Activated CD4-positive, alpha-beta memory T cell treated with anti-CD3 and anti-CD28 coated beads for 36 hours (primary cell): Measurements from ENCODE around the gene ANKRD63. TPM values are rescaled to one million over a fixed set of nuclear protein-coding genes. Genes with fewer than 3 reads are reported as not detected.

Experiments used
- CTCF ChIA-PET: fragments of 350-600 bp; sonication (Branson Sonifier 250); formaldehyde crosslinking; loops from one replicate; lab custom pipeline; 2021; ENCODE audit warnings: antibody characterized with exemption, inconsistent platforms; lab: Charles Lee
- POLR2A ChIA-PET: fragments of 350-600 bp; sonication (Branson Sonifier 250); formaldehyde crosslinking; loops from one replicate; lab custom pipeline; 2021; ENCODE audit warnings: antibody characterized with exemption; lab: Charles Lee
- DNase-seq: peaks from one replicate; pipeline ENCODE4 v3.0.0-alpha.2; 2020
- H3K27ac Mint-ChIP-seq: one replicate; pipeline ENCODE4 v1.8.0; 2021; ENCODE audit warnings: mixed read lengths
- H3K27me3 Mint-ChIP-seq: one replicate; pipeline ENCODE4 v1.8.0; 2021; ENCODE audit warnings: mixed read lengths
- H3K36me3 Mint-ChIP-seq: one replicate; pipeline ENCODE4 v1.8.0; 2021; ENCODE audit warnings: mixed read lengths
- H3K4me1 Mint-ChIP-seq: one replicate; pipeline ENCODE4 v1.8.0; 2021; ENCODE audit warnings: low read depth, mixed read lengths
- H3K4me3 Mint-ChIP-seq: one replicate; pipeline ENCODE4 v1.8.0; 2021; ENCODE audit warnings: mild to moderate bottlenecking, mixed read lengths
- H3K9me3 Mint-ChIP-seq: one replicate; pipeline ENCODE4 v1.8.0; 2021; ENCODE audit warnings: mixed read lengths
- intact Hi-C: fragments of 100-400 bp; cut with micrococcal nuclease; formaldehyde crosslinking; loops from one replicate; pipeline ENCODE4 v1.15.1; 2023
- total RNA-seq, 2 experiments: library from RNA; stranded (reverse); gene quantifications; one replicate each; pipeline ENCODE4 v1.2.3, GENCODE V29; 2021

The ANKRD63 gene
- total RNA-seq, 2 experiments from 2014 or later: not detected

DNA sequence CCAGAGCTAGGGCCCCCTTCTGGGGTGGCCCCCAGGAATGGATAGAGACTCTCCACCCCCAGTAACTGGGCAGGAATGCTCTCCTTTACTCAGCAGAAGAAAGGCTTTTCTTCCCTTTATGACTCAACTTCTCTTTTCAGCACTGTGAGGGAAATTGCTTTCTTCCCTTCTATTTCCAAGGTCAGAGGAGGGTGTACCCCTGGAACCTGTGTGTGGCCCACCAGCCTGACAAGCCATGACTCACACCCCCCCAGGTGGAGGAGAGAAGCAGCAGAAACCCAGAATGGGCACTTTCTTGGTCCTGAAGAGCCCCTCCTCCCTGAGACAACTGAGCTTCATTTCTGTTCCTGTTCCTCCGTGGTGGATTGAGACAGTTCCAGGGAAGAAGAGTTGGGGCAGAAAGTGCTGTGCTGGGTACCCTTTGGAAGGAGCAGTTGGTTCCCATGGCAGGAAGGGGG lies 2.7 kb upstream of the ANKRD63 start:
- intact Hi-C loops: no loop called here
- no peak for DNase-seq
- Mint-ChIP-seq H3K27ac (no peak overlapping the region), H3K27me3 (peaks cover 7% of the 10 kb centered on the region), H3K9me3 (no peaks in the 10 kb centered on the region), H3K4me3 (no peak overlapping the region), H3K4me1 (peaks cover 5% of the 10 kb centered on the region), H3K36me3 (no peaks in the 10 kb centered on the region)
- ChIA-PET POLR2A (interaction anchor here (0.8 kb wide), 1 partner anchor 23 kb away, joined by 3 read pairs; the partner anchor contains the start of gene PLCB2), CTCF (interaction anchor here (0.9 to 2.5 kb wide), 4 partner anchors 10 to 51 kb away, joined by 3 to 11 read pairs (median 8); no protein-coding TSS in a partner anchor)

DNA sequence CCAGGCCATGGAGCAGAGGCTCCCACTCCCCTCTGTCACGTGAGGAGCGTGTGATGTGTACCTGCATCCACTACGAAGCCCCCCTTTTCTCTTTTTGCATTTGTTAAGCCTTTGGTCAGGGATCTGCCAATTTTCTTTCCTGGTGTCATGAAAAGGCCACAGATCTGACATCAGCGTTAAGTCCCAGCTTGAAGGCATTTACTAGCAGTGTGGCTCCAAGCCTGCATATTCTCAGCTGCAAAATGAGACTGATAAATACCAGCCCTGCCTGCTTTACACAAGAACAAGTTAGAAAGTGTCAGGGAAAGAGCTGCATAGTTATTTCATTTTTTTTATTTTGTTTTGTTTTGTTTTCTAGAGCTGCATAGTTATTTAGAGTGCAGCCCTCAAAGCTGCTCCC lies 2.3 kb upstream of the ANKRD63 start:
- ChIA-PET CTCF (interaction anchor here (0.9 to 2.5 kb wide), 4 partner anchors 9 to 52 kb away, joined by 3 to 11 read pairs (median 8); no protein-coding TSS in a partner anchor), POLR2A (interaction anchor here (0.8 kb wide), 1 partner anchor 23 kb away, joined by 3 read pairs; the partner anchor contains the start of gene PLCB2)
- Mint-ChIP-seq H3K27me3 (peaks cover 11% of the 10 kb centered on the region), H3K27ac (no peak overlapping the region), H3K4me3 (no peak overlapping the region), H3K4me1 (peaks cover 5% of the 10 kb centered on the region), H3K36me3 (no peaks in the 10 kb centered on the region), H3K9me3 (no peaks in the 10 kb centered on the region)
- intact Hi-C loops: no loop called here
- no peak for DNase-seq

DNA sequence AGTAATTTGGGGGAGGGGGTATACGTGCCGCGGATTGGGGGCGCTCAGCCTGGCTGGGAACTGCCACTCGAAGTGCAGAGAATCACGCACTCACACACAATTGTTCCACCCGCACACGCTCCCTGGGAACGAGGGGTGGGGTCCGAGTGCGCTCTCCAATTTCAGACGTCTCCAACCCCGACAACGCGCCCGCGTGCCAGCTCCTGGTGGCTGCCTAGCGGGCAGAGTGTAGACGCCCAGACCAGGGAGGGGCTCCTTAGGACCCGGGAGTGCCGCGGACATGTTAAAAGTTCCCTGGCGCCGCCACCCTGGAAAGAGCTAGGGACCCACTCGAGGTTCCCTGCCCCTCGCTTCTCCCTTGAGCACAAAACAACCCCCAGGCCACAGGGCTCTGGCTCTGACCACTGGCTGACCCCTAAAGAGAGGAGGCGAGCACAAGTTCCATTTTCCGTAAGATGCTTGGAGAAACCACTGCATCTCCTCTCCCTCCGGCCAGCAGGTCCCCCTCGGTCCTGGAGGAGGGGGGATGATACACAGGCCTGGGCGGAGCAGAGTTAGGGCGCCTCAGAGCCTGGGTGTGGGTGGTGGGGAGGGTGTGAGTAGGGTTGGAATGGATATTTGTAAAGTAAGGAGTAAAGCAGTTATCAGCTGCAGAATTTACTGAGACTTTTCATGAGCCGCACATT lies 894 bp upstream of the ANKRD63 start:
- CTCF ChIA-PET: interaction anchor here (1.1 to 3.5 kb wide), 4 partner anchors 25 to 54 kb away, joined by 7 to 22 read pairs (median 10); partner anchors contain the start of genes INAFM2 and PLCB2
- Mint-ChIP-seq H3K27ac (no peak overlapping the region), H3K9me3 (no peaks in the 10 kb centered on the region), H3K27me3 (peaks cover 19% of the 10 kb centered on the region), H3K36me3 (no peaks in the 10 kb centered on the region), H3K4me3 (no peak overlapping the region), H3K4me1 (peaks cover 9% of the 10 kb centered on the region)
- DNase-seq: no peak
- intact Hi-C loops: loop anchor here (5.0 kb wide), 2 partner anchors 39 to 139 kb away; partner anchors contain the start of gene INAFM2
- POLR2A ChIA-PET: interaction anchor here (1.0 kb wide), 1 partner anchor 24 kb away, joined by 3 read pairs; the partner anchor contains the start of gene PLCB2

DNA sequence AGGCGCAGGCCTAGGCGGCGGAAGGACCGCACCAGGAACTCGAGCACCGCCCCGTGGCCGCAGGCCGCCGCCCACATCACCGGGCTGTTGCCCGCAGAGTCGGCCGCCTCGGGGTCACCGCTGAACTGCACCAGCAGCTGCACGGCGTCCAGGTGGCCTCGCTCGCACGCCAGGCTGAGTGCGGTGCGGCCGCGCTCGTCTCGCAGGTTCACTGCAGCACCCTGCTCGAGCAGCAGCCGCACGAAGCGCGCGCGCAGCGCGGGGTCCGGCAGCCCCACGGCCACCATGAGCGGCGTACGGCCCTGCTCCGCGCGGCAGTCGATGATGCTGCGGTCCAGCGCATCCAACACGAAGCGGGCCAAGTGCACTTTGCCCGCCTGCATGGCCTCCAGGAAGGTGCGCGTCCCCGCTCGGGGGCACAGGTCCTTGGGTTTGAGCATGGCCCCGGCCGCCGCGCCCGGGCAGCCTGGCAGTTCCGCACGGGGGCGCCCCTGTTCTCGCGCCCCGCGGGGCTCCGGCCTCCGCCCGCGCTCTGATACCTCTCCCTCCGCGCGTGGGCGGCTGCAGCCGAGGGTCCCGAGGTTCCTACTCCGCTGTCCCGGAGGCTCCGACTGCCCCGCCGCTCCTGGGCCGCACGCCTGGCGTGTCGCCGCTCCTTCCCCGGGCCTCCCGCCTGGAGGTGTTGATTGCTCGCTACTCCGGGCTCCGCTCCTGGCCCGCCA lies 556 bp downstream of the ANKRD63 start:
- DNase-seq: peak; percentile 57
- H3K36me3 Mint-ChIP-seq: no peaks in the 10 kb centered on the region
- no peaks in the 10 kb centered on the region for H3K9me3 Mint-ChIP-seq
- peaks cover 30% of the 10 kb centered on the region for H3K27me3 Mint-ChIP-seq
- ChIA-PET POLR2A (no interaction called here), CTCF (interaction anchor here (0.9 to 6.9 kb wide), 7 partner anchors 9 to 74 kb away, joined by 3 to 248 read pairs (median 9); partner anchors contain the start of genes CCDC9B, INAFM2, PAK6 and PLCB2)
- H3K4me1 Mint-ChIP-seq: peaks cover 9% of the 10 kb centered on the region
- no peak overlapping the region for H3K27ac Mint-ChIP-seq
- peak overlapping the region; percentile 26 for H3K4me3 Mint-ChIP-seq
- intact Hi-C loops: loop anchor here (5.0 kb wide), 2 partner anchors 40 to 140 kb away; partner anchors contain the start of gene INAFM2

DNA sequence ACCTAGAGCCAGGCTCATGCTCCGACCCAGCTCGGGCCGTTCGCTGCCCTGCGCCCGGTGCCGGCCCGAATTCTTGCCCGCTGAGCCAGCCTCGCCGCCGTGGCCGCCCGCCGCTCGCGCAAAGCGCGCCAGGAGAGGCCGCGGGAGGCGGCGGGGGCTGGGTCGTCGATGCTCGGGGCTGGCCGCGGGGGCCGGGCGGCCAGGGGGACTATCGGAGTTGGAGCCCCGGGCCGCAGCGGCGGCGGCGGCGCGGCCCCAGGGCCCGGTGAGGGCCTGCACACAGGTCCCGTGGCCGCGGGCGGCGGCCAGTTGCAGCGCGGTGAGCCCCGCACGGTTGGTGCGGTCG lies 1.1 kb downstream of the ANKRD63 start:
- POLR2A ChIA-PET: no interaction called here
- CTCF ChIA-PET: interaction anchor here (1.4 to 6.9 kb wide), 3 partner anchors 9 to 57 kb away, joined by 4 to 248 read pairs (median 22); partner anchors contain the start of genes CCDC9B and PLCB2
- H3K36me3 Mint-ChIP-seq: no peaks in the 10 kb centered on the region

DNA sequence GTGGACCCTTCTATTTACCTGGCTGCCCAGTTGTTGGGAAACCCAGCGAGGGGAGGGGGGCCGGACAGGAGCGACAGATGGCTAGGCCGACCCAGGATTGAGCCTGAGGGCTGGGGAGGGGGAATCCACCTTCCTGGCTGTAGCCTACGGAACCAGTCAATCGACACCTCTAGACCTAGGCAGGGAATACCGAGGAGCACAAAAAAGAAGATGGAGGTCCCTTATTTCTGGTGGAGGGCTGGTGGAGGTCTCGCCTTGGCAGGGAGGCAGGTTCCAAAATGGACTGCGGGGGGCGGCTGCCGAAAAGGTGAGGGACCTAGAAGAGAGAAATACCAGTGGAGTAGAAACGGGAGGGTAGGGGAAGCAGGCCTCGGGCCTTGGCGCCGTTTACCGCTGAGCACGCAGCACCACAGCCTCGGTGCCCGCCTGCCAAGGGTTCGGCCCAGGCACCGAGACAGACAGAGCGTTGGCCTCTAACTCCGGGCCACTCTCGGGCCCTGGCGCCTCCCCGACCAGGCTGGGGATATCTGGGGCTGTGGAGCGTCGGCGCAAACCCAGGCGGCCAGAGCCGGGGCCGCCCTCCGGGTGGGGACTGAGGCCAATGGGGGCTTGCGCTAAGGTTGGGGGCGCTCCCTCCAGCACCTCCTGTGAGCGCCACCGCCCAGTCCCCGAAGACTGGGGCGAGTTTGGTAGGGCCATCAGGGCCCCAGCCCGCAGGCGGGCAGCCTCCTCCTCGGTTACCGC lies 1.6 kb downstream of the ANKRD63 start:
- no peak for DNase-seq
- H3K36me3 Mint-ChIP-seq: no peaks in the 10 kb centered on the region
- ChIA-PET CTCF (interaction anchor here (0.9 to 9.9 kb wide), 9 partner anchors 9 to 235 kb away, joined by 3 to 500 read pairs (median 46); partner anchors contain the start of genes CCDC9B, INAFM2 and PLCB2), POLR2A (no interaction called here)
- peak overlapping the region; percentile 41 for H3K4me3 Mint-ChIP-seq
- intact Hi-C loops: loop anchor here (5.0 kb wide), 2 partner anchors 41 to 141 kb away; partner anchors contain the start of gene INAFM2
- H3K27me3 Mint-ChIP-seq: peaks cover 31% of the 10 kb centered on the region
- H3K9me3 Mint-ChIP-seq: no peaks in the 10 kb centered on the region
- H3K4me1 Mint-ChIP-seq: peaks cover 9% of the 10 kb centered on the region
- no peak overlapping the region for H3K27ac Mint-ChIP-seq

More for the DNA sequence above, 1.1 kb downstream of the ANKRD63 start:
- H3K9me3 Mint-ChIP-seq: no peaks in the 10 kb centered on the region
- peaks cover 9% of the 10 kb centered on the region for H3K4me1 Mint-ChIP-seq
- no peak overlapping the region for H3K27ac Mint-ChIP-seq
- intact Hi-C loops: loop anchor here (5.0 kb wide), 2 partner anchors 41 to 141 kb away; partner anchors contain the start of gene INAFM2
- DNase-seq: no peak
- H3K27me3 Mint-ChIP-seq: peaks cover 31% of the 10 kb centered on the region
- H3K4me3 Mint-ChIP-seq: no peak overlapping the region

DNA sequence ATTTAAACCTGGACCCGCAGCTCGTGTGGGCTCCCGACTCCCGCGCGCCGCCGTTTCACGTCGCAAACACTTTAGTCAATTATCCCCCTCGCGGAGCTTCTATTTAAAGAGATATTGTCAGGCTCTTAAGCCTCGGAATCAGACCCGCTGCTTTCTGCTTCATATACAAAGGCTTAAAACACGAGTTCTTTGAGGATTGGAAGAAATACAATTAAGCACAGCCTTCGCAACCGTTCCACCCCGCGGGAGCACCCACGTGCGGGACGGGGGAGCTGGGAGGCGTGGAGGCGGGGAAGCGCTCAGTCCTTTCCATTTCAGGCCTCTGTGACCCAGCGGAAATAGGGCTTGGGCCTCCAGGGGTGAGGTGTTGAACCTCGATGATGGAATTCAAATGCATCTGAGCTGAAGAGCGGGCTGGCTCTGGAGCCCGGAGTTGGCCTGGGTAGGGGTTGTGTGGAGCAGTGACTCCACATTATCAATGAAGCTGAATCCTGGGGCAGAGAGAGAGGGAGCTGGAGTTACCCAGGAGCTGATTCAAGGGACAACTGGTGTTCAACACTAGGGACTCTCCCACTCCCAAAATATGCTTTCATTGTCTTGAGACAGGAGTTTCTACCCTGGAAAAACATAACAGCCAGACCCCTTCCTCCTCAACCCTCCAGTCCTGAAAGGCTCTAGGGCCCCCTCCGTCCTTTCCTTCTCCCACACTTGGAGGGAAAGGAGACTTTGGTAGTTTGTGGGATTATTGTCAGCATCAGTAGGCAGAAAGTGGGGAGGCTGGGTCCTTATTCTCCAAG lies 2.4 kb downstream of the ANKRD63 start:
- POLR2A ChIA-PET: no interaction called here
- H3K27ac Mint-ChIP-seq: no peak overlapping the region
- no peak overlapping the region for H3K4me3 Mint-ChIP-seq
- no peaks in the 10 kb centered on the region for H3K9me3 Mint-ChIP-seq
- no peak for DNase-seq
- peaks cover 8% of the 10 kb centered on the region for H3K4me1 Mint-ChIP-seq
- intact Hi-C loops: loop anchor here (5.0 kb wide), 2 partner anchors 42 to 142 kb away; partner anchors contain the start of gene INAFM2
- no peaks in the 10 kb centered on the region for H3K36me3 Mint-ChIP-seq
- peaks cover 35% of the 10 kb centered on the region for H3K27me3 Mint-ChIP-seq
- CTCF ChIA-PET: interaction anchor here (0.7 to 9.9 kb wide), 15 partner anchors 10 to 264 kb away, joined by 3 to 500 read pairs (median 13); partner anchors contain the start of genes CCDC9B, INAFM2, PAK6 and PLCB2

DNA sequence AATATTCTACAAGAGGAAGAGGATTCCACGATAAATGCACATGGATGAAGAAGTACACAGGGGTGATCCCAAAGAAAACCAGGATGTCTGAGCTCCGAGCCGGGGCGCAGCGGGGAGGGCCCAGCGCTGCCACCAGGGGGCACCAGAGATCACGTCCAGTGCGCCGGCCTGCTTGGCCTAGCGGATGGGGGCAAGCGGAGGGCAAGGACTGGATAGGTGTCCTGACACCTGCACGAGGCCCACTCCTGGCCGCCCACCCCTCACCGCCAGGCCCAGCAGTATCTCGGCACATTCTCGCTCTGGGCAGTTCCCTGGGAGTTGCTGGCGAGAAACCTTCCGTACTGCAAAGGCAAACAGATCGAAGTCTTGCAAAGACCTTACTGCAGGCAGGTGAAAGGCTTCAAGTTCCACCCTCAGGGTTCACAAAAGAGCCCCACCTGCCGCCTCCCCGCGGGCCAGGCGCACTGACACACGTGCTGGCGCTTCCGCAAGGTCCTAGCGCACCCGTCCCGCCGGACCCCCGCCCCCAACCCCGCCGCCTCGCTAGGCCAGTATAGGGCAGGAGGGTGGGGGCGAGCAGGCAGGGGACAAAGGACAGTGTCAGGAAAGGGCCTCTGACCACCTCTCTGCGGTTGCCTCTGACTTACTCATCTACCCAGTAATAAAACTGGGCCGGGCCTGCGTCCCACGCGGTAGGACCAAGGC lies 3.3 kb downstream of the ANKRD63 start:
- Mint-ChIP-seq H3K4me1 (peaks cover 10% of the 10 kb centered on the region), H3K36me3 (no peaks in the 10 kb centered on the region), H3K4me3 (no peak overlapping the region), H3K9me3 (no peaks in the 10 kb centered on the region), H3K27me3 (peaks cover 38% of the 10 kb centered on the region), H3K27ac (no peak overlapping the region)
- ChIA-PET POLR2A (no interaction called here), CTCF (interaction anchor here (0.6 to 9.9 kb wide), 56 partner anchors 9 to 494 kb away, joined by 3 to 500 read pairs (median 4); partner anchors contain the start of genes CCDC9B, INAFM2, KNSTRN and PAK6)
- peak; percentile 76 for DNase-seq
- intact Hi-C loops: loop anchor here (1.0 to 10.0 kb wide), 6 partner anchors 31 to 595 kb away; partner anchors contain the start of genes BMF and INAFM2

DNA sequence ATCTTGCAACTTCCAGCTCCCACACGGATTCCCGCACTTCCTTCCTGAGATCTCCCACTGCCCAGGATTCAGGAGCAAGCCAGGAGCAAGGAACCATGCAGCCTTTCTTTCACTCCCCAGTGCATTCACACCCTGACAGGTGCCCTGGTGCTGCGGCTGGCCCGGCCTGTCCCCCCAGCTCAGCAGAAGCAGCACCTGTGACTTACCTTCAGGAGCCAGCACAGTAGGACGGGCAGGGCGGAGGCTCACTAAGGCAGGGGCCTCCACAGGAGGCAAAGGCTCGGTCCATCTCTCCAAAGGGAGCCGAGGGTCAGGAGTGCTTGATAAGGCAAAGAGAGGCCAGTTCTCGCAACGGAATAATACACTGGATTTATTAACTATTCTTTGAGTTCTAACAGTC lies 4.8 kb downstream of the ANKRD63 start:
- no peak for DNase-seq
- Mint-ChIP-seq H3K9me3 (no peaks in the 10 kb centered on the region), H3K27me3 (peaks cover 38% of the 10 kb centered on the region), H3K4me3 (no peak overlapping the region), H3K27ac (no peak overlapping the region), H3K36me3 (no peaks in the 10 kb centered on the region), H3K4me1 (peaks cover 10% of the 10 kb centered on the region)
- ChIA-PET POLR2A (no interaction called here), CTCF (interaction anchor here (0.9 to 9.9 kb wide), 13 partner anchors 7 to 232 kb away, joined by 3 to 500 read pairs (median 21); partner anchors contain the start of genes CCDC9B, INAFM2 and PLCB2)
- intact Hi-C loops: loop anchor here (10.0 kb wide), 2 partner anchors 173 to 593 kb away; partner anchors contain the start of gene BMF

DNA sequence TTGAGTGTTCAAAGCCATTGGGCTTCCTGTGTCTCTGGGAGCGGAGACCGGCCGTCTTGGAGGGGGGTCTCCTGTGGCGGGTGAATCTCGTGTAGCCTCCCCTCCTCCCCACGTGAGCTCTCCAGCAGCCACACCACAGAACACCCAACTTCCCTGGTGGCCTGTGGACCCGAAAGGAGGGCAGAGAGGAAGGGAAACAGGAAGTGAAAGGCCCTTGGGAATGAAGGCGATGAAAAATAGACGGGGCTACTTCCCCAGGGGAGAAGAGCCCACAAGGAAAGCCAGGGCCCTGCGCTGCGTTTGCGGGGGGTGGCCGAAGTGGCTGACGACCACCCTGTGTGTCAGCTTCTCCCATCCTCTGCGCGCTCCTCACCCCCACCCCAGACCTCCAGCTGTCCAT lies 5.4 kb downstream of the ANKRD63 start:
- Mint-ChIP-seq H3K4me1 (peaks cover 10% of the 10 kb centered on the region), H3K27me3 (peaks cover 38% of the 10 kb centered on the region), H3K27ac (no peak overlapping the region), H3K36me3 (no peaks in the 10 kb centered on the region), H3K4me3 (no peak overlapping the region), H3K9me3 (no peaks in the 10 kb centered on the region)
- POLR2A ChIA-PET: no interaction called here
- CTCF ChIA-PET: interaction anchor here (0.7 to 9.9 kb wide), 8 partner anchors 13 to 232 kb away, joined by 3 to 500 read pairs (median 50); partner anchors contain the start of genes CCDC9B, INAFM2 and PLCB2
- DNase-seq: no peak
- intact Hi-C loops: loop anchor here (10.0 kb wide), 2 partner anchors 173 to 593 kb away; partner anchors contain the start of gene BMF
